Measurements from ENCODE around the gene EXOSC2.

- TF ChIP-seq FOXM1 (IDR thresholded peaks at IDR 0.05; ENCODE audit: borderline replicate concordance), result no peak
- TF ChIP-seq SUZ12 (IDR thresholded peaks at IDR 0.05), result no peak
- no peak for TF ChIP-seq FOXA1 (IDR thresholded peaks at IDR 0.05)
- no peak for TF ChIP-seq SP1 (IDR thresholded peaks at IDR 0.05)
- TF ChIP-seq ELF4 (IDR thresholded peaks at IDR 0.05), result no peak
- no peak for TF ChIP-seq ARNT (IDR thresholded peaks at IDR 0.05)
- TF ChIP-seq TARDBP (IDR thresholded peaks at IDR 0.05), result no peak
- TF ChIP-seq BHLHE40 (IDR thresholded peaks at IDR 0.05; ENCODE audit: borderline replicate concordance), result no peak
- TF ChIP-seq LEF1 (IDR thresholded peaks at IDR 0.05; ENCODE audit: borderline replicate concordance), result no peak
- TF ChIP-seq NFRKB (IDR thresholded peaks at IDR 0.05), result no peak
- no peak for TF ChIP-seq HDGF (IDR thresholded peaks at IDR 0.05; ENCODE audit: borderline replicate concordance)
- TF ChIP-seq L3MBTL2 (conservative IDR thresholded peaks at IDR 0.05), result no peak
- TF ChIP-seq PKNOX1 (IDR thresholded peaks at IDR 0.05), result no peak
- no peak for TF ChIP-seq ZNF384 (IDR thresholded peaks at IDR 0.05)
Observed at GRCh38 chr9:130672466-130672865, 21.1 kb upstream of the EXOSC2 start.

All from HEK293T (cell line).